Measurements from ENCODE around the gene SLC25A22.

DNA sequence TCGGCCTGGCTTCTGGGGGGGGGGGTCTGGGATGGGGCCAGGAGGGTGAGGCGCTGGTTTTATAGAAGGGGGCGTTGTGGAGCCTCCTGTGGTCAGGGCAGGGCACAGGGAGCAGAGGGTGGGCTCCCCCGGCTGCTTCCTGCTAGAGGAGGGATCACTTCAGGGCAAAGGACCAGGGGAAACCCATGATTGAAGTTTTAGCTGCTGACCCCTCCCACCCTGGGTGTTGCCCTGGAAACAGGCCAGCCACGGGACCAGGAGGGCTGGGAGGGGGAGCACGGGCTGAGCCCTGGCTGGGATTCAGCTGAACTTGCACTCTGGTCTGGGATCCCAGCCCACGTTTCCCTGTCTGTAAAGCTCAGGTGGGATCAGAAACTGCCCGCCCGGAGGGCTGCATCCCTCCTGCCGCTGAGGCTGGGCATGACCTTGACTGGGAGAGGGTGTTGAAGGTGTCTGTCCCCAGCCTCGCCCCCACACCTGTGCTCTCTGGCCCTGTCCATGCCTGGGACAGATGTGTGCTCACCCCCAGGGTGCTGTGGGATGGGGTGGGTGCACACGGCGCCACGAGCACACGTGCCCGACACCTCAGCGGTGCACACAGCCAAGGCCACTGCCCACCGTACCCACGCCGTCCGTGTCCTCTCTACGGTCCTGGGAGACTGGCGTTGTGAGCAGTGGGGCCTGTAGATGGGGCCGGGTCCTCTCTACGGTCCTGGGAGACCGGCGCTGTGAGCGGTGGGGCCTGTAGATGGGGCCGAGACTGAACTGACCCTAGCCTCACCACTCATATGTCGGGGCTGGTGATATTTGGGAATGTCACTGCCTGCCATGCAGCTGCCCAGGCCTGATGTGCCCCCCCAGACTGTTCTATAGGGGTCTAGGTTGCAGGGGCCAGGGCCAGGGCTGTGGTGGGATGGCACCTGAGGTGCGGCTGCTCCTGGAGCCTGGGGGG is 46.9 kb upstream of the SLC25A22 start:
- TF ChIP-seq EZH2 (IDR thresholded peaks at IDR 0.05; ENCODE audit: borderline replicate concordance, low read depth, low read length, poor library complexity, severe bottlenecking), result no peak
- TF ChIP-seq, protein P1, sequence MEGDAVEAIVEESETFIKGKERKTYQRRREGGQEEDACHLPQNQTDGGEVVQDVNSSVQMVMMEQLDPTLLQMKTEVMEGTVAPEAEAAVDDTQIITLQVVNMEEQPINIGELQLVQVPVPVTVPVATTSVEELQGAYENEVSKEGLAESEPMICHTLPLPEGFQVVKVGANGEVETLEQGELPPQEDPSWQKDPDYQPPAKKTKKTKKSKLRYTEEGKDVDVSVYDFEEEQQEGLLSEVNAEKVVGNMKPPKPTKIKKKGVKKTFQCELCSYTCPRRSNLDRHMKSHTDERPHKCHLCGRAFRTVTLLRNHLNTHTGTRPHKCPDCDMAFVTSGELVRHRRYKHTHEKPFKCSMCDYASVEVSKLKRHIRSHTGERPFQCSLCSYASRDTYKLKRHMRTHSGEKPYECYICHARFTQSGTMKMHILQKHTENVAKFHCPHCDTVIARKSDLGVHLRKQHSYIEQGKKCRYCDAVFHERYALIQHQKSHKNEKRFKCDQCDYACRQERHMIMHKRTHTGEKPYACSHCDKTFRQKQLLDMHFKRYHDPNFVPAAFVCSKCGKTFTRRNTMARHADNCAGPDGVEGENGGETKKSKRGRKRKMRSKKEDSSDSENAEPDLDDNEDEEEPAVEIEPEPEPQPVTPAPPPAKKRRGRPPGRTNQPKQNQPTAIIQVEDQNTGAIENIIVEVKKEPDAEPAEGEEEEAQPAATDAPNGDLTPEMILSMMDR (conservative IDR thresholded peaks at IDR 0.05; ENCODE audit: low read depth, low read length), result no peak

Data from A673 (cell line).